A673 (cell line): ENCODE results near the gene C16orf74. TPM values are rescaled to one million over a fixed set of nuclear protein-coding genes. Genes with fewer than 3 reads are reported as not detected.
A peak's percentile ranks its signal among the peaks of the same experiment; 100 is the strongest.

Experiments
- BruUV-seq: library from RNA; stranded (reverse); fragments of 400-500 nt; replicated peaks from 2 replicates; lab custom pipeline; 2021; lab: Mats Ljungman, UMichigan
- CTCF ChIA-PET: fragments of 300-600 bp; sonication (Branson Sonifier 250); formaldehyde crosslinking; loops from one replicate; lab custom pipeline; 2022; ENCODE audit warnings: antibody characterized with exemption; lab: Charles Lee
- POLR2A ChIA-PET: fragments of 300-600 bp; sonication (Branson Sonifier 250); formaldehyde crosslinking; loops from one replicate; lab custom pipeline; 2022; ENCODE audit warnings: antibody characterized with exemption; ENCODE audit not compliant: low non-redundant PET; lab: Charles Lee
- DNase-seq: peaks from one replicate; pipeline ENCODE4 v3.0.0-alpha.2; 2015; ENCODE audit warnings: low spot score
- H3K27ac ChIP-seq: fragments of 200-600 bp; sonication (generic); 2 replicates; pipeline ENCODE4 v1.5.1; 2016; ENCODE audit warnings: mixed run types, low read depth, mild to moderate bottlenecking, mixed read lengths, antibody characterized with exemption, low read length; ENCODE audit not compliant: poor library complexity, severe bottlenecking
- H3K27me3 ChIP-seq: fragments of 200-600 bp; sonication (generic); replicated peaks from 2 replicates; pipeline ENCODE4 v1.6.1; 2017; ENCODE audit warnings: mixed run types, low read depth, mild to moderate bottlenecking, mixed read lengths, antibody characterized with exemption, low read length; ENCODE audit not compliant: insufficient read depth, poor library complexity
- H3K36me3 ChIP-seq: fragments of 200-600 bp; sonication (generic); 2 replicates; pipeline ENCODE4 v1.6.1; 2016; ENCODE audit warnings: mixed run types, mild to moderate bottlenecking, mixed read lengths, antibody characterized with exemption, low read length; ENCODE audit not compliant: insufficient read depth, poor library complexity, severe bottlenecking
- H3K4me1 ChIP-seq: fragments of 200-600 bp; sonication (generic); 2 replicates; pipeline ENCODE4 v1.6.1; 2017; ENCODE audit warnings: mixed run types, mild to moderate bottlenecking, mixed read lengths, antibody characterized with exemption, low read length; ENCODE audit not compliant: insufficient read depth, poor library complexity, severe bottlenecking
- H3K4me3 ChIP-seq: fragments of 200-600 bp; sonication (generic); 2 replicates; pipeline ENCODE4 v1.5.1; 2016; ENCODE audit warnings: low read depth, mixed run types, mild to moderate bottlenecking, mixed read lengths, low read length; ENCODE audit not compliant: poor library complexity, severe bottlenecking
- H3K9me3 ChIP-seq: fragments of 200-600 bp; sonication (generic); 2 replicates; pipeline ENCODE4 v1.6.1; 2016; ENCODE audit warnings: mixed run types, low read depth, mild to moderate bottlenecking, mixed read lengths, antibody characterized with exemption, low read length; ENCODE audit not compliant: poor library complexity, severe bottlenecking
- EZH2 ChIP-seq: fragments of 200-600 bp; sonication (generic); IDR thresholded peaks from 2 replicates; pipeline ENCODE4 v1.6.1; 2017; ENCODE audit warnings: borderline replicate concordance, low read depth, mild to moderate bottlenecking, mixed read lengths, antibody characterized with exemption, low read length; ENCODE audit not compliant: poor library complexity, severe bottlenecking
- intact Hi-C: fragments of 100-400 bp; cut with micrococcal nuclease; formaldehyde crosslinking; loops from one replicate; pipeline ENCODE4 v1.10.0; 2022; ENCODE audit not compliant: unreplicated experiment
- total RNA-seq: library from RNA; stranded (reverse); gene quantifications from 2 replicates; pipeline ENCODE4 v1.2.3, GENCODE V29; 2021
- TF ChIP-seq, protein P1 (sequence below): fragments of 300-800, 200-600 bp; sonication (generic); conservative IDR thresholded peaks from 2 replicates; pipeline ENCODE4 v1.5.1; 2017; ENCODE audit warnings: low read depth, mild to moderate bottlenecking, antibody characterized with exemption, low read length, moderate library complexity, mixed read lengths

The C16orf74 gene
- total RNA-seq, 1 experiment from 2014 or later = 3.8 TPM

DNA sequence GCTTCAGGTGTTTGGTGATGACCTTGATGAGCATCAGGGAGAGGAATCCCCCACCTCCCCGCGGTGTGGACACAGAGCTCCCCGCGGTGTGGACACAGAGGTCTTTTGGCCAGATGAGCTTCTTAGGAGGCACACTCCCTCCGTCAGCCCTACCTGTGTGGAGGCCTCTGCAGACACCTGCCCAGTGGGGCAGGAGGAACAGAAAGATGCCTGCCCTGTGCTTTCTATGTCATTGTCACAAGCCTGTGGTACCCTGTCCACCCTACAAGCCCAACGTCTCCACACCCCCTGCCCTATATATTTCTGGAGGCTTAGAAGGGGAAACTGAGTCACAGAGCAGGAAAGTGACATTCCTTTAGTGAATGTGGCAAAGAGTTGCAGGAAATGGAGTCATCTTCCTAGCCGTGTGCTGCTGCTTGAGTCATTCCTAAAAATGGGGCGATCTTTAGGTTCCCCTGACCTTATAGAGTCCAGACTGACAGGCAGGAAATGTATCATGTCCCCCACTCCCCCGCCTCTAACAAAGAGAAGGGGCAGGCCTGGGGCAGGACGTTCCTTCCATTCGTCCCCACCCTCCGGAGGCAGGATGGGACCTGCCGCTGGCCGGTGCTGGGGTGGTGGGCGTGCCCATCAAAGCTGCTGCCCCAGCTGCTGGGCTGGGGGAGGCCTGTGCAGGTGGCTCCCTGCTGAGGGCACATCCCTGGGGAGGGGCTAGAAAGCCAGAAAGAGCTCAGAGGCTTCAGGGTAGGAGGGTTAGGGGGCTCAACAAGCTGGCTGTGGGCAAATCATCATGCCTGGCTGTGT lies 1.0 kb upstream of the C16orf74 start:
- no peaks in the 10 kb centered on the region for H3K27me3 ChIP-seq
- H3K4me3 ChIP-seq = no peak overlapping the region
- BruUV-seq = no TSS peak
- ChIA-PET CTCF (no interaction called here), POLR2A (no interaction called here)
- no peaks in the 10 kb centered on the region for H3K36me3 ChIP-seq
- DNase-seq = no peak
- H3K27ac ChIP-seq = no peak overlapping the region
- H3K4me1 ChIP-seq = peaks cover 56% of the 10 kb centered on the region
- H3K9me3 ChIP-seq = no peaks in the 10 kb centered on the region
- TF ChIP-seq, protein P1, sequence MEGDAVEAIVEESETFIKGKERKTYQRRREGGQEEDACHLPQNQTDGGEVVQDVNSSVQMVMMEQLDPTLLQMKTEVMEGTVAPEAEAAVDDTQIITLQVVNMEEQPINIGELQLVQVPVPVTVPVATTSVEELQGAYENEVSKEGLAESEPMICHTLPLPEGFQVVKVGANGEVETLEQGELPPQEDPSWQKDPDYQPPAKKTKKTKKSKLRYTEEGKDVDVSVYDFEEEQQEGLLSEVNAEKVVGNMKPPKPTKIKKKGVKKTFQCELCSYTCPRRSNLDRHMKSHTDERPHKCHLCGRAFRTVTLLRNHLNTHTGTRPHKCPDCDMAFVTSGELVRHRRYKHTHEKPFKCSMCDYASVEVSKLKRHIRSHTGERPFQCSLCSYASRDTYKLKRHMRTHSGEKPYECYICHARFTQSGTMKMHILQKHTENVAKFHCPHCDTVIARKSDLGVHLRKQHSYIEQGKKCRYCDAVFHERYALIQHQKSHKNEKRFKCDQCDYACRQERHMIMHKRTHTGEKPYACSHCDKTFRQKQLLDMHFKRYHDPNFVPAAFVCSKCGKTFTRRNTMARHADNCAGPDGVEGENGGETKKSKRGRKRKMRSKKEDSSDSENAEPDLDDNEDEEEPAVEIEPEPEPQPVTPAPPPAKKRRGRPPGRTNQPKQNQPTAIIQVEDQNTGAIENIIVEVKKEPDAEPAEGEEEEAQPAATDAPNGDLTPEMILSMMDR = no peak
- no peak for TF ChIP-seq EZH2
- intact Hi-C loops = no loop called here

DNA sequence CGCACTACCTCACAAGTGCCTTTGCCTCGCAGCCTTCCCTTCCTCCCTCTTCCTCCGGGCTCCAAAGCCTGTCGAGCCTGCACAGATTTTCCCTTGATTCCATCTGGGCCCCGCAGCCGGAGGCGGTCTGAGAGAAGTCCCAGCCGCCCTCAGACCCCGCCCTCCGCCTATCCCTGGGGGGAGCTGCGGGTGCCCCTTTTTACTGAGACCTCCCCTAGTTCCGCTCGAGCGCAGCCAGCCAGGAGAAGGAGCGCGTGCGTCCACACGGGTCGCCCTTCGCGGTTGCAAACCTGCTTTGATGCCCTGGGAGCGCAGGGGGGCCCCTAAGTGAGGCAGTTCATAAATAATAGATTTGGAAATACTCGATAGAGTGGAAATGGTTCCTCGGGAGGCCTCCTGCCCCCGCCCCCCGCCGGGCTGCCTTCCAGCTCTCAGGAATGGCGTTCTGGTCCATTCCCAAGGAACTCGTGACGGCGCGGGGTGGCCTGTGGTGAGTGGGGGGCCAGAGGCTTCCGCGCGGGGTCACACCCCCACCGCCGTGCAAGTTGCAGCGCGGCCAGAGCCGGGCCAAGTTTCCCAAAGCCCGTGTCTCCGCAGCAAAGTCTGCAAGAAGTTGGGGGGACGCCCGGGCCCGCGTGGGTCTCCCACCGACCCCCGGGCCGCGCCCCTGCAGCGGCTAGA lies 610 bp downstream of the C16orf74 start:
- BruUV-seq = no TSS peak
- intact Hi-C loops = no loop called here
- DNase-seq = peak; percentile 80
- Histone ChIP-seq H3K4me3 (peak overlapping the region; percentile 64), H3K4me1 (peaks cover 49% of the 10 kb centered on the region), H3K9me3 (no peaks in the 10 kb centered on the region), H3K27me3 (no peaks in the 10 kb centered on the region), H3K36me3 (no peaks in the 10 kb centered on the region), H3K27ac (peak overlapping the region; percentile 64)
- CTCF ChIA-PET = interaction anchor here (0.7 kb wide), 1 partner anchor 266 kb away, joined by 3 read pairs; no protein-coding TSS in a partner anchor
- POLR2A ChIA-PET = no interaction called here
- TF ChIP-seq EZH2 = no peak
- TF ChIP-seq, protein P1 = no peak

DNA sequence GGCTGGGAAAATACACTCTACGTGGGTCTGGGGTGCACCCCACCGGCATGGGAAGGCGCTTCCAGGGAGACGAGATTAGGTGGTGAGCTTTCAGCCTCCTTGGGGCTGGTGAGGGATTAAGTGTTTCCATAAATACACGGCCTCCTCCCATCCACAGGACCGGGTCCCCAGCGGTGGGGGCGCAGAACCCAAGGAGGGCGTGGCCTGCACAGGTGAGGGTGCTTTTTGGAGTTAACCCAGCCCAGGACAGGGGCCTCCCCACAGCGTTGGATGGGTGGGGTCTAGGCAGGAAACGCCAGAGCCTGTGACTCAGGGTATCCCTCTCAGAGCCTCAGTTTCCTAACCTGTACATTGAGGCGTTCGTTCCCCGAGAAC lies 1.1 kb downstream of the C16orf74 start:
- no peaks in the 10 kb centered on the region for H3K27me3 ChIP-seq
- no peak overlapping the region for H3K27ac ChIP-seq
- intact Hi-C loops = no loop called here
- H3K9me3 ChIP-seq = no peaks in the 10 kb centered on the region
- H3K36me3 ChIP-seq = no peaks in the 10 kb centered on the region
- BruUV-seq = no TSS peak
- no peak for TF ChIP-seq EZH2
- TF ChIP-seq, protein P1 = no peak
- CTCF ChIA-PET = interaction anchor here (0.7 kb wide), 1 partner anchor 267 kb away, joined by 3 read pairs; no protein-coding TSS in a partner anchor
- POLR2A ChIA-PET = no interaction called here
- DNase-seq = no peak
- peaks cover 46% of the 10 kb centered on the region for H3K4me1 ChIP-seq
- H3K4me3 ChIP-seq = peak overlapping the region; percentile 64
